ENCODE data around the gene LRCH1. TPM values are rescaled to one million over a fixed set of nuclear protein-coding genes. Genes with fewer than 3 reads are reported as not detected.
A peak's percentile ranks its signal among the peaks of the same experiment; 100 is the strongest.

LRCH1 gene
- total and polyA plus RNA-seq, 2 experiments from 2014 or later: 6.0 to 14.6 TPM

DNA sequence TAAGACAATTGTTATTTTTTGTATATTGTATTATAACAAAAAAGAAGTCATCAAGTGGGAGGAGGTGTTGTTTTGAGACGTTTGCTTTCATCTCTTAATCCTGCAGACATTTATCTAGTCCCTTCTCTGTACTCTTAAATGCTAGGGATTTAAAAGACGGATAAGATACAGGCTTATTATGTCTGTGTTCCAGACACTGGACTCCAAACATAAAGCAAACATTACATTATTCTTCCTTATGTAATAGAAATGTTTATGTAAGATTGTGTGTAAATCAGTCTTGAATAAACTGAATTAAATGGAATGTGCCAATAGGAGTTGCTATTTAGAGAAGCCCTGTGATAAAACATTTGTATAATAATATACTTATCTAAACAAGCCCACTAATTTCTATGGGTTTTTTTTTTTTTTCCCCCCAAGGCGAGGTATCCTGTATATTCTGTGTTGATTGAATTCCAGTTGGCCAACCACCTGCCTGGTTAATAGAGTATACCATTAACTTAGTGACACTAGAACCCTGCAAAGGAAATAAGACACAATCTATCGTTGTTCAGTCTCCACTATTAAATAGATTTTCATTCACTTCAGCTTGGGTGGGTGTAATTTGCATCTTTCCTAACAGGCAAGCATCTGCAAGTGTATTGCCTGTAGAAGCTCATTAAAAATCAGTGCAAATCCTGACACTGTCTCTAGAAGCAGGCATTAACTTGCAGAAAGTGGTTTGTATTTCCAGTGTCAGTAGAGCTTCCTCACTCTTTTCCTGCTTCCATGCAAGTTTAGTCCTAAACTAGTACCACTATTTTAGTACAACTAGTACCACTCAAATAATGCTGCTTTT is 69.0 kb downstream of the LRCH1 start:
- Histone ChIP-seq H3K9me3 (ENCODE audit: low read depth) (no peaks in the 10 kb centered on the region), H3K27me3 (no peaks in the 10 kb centered on the region), H3K4me1 (ENCODE audit: low read depth) (peaks cover 25% of the 10 kb centered on the region), H3K27ac (no peak overlapping the region), H3K36me3 (no peaks in the 10 kb centered on the region), H3K4me3 (no peak overlapping the region)
- TF ChIP-seq, protein P1, sequence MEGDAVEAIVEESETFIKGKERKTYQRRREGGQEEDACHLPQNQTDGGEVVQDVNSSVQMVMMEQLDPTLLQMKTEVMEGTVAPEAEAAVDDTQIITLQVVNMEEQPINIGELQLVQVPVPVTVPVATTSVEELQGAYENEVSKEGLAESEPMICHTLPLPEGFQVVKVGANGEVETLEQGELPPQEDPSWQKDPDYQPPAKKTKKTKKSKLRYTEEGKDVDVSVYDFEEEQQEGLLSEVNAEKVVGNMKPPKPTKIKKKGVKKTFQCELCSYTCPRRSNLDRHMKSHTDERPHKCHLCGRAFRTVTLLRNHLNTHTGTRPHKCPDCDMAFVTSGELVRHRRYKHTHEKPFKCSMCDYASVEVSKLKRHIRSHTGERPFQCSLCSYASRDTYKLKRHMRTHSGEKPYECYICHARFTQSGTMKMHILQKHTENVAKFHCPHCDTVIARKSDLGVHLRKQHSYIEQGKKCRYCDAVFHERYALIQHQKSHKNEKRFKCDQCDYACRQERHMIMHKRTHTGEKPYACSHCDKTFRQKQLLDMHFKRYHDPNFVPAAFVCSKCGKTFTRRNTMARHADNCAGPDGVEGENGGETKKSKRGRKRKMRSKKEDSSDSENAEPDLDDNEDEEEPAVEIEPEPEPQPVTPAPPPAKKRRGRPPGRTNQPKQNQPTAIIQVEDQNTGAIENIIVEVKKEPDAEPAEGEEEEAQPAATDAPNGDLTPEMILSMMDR (IDR thresholded peaks at IDR 0.05; ENCODE audit: low read depth, low read length): no peak
- DNase-seq (ENCODE audit: low read depth in 1 of 2, low spot score in 1 of 2): no peak

DNA sequence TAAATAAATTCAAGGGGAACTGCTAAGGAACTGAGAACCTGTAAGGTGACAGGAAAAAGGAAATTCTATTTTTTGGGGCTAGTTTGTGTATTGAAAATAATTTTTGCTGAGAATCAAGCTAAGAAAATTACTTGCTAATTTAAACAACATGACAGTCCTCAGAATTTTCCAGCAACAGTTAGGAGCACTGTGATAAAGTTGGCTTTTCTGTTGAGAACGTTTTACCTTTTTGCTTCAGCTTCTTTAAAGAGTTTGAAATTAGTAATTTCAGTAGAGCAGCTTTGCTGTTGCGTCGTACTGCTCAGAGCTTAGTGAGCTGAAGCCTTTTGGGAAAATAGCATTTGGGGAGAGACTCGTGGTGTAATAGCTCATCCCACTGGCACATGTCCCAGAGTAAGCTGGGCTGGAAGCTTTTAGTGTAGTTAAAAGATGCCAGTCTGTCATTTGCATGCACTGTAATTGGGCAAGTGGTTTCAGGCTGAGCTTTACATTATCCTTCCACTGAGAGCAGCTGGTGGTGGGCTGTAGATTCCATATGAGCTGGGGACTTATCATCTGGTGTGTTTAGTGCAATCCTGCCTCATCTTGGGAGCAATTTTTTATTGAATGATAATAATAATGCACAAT is 69.8 kb downstream of the LRCH1 start:
- H3K27ac ChIP-seq: no peak overlapping the region
- peaks cover 18% of the 10 kb centered on the region for H3K4me1 ChIP-seq (ENCODE audit: low read depth)
- no peaks in the 10 kb centered on the region for H3K9me3 ChIP-seq (ENCODE audit: low read depth)
- no peaks in the 10 kb centered on the region for H3K27me3 ChIP-seq
- no peaks in the 10 kb centered on the region for H3K36me3 ChIP-seq
- DNase-seq (ENCODE audit: low read depth in 1 of 2, low spot score in 1 of 2): peak in 1 of 2 donors; percentile 87
- no peak overlapping the region for H3K4me3 ChIP-seq
- TF ChIP-seq, protein P1 (IDR thresholded peaks at IDR 0.05; ENCODE audit: low read depth, low read length): no peak

DNA sequence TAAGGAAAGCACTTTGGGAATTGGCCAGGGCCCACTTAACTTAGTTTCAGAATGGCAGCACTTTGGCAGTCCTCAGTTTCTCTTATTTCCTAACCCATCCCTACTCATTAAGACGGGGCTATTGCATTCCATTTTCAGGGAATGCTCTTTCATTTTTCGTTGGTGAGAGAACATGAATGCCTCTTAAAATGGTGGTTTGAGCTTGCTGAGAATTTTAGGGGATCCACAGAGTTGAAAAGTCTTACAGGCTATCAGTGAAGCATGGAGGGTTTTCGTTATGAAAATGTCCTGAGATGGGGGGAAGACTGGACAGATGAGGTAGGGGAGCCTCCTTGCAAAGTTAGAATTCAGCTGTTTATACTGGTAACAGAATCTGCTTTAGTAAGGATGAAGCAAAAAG is 71.4 kb downstream of the LRCH1 start:
- H3K27me3 ChIP-seq: no peaks in the 10 kb centered on the region
- H3K4me1 ChIP-seq (ENCODE audit: low read depth): peaks cover 24% of the 10 kb centered on the region
- DNase-seq (ENCODE audit: low read depth in 1 of 2, low spot score in 1 of 2): no peak
- no peaks in the 10 kb centered on the region for H3K36me3 ChIP-seq
- no peak overlapping the region for H3K27ac ChIP-seq
- H3K9me3 ChIP-seq (ENCODE audit: low read depth): no peaks in the 10 kb centered on the region
- H3K4me3 ChIP-seq: no peak overlapping the region
- TF ChIP-seq, protein P1 (IDR thresholded peaks at IDR 0.05; ENCODE audit: low read depth, low read length): no peak

DNA sequence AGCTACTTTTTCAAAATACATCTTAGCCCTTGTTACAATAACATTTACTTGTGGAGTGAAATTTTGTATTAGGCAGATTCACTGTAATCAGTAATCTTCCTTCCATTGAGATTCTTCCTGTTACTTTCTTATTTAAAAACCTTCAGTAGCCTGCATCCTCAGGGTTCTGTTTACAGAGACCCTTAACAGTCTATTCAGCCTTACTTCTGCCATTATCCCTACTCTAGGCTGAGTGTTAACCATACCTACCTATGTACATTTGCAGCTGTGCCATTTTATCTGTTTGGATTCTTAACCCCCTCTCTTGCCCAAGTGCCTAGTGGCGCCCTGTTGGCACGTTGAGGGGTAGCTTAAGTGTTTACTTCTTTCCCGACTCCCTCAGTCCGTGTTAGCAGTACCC is 71.9 kb downstream of the LRCH1 start:
- Histone ChIP-seq H3K4me3 (no peak overlapping the region), H3K27ac (no peak overlapping the region), H3K4me1 (ENCODE audit: low read depth) (peaks cover 27% of the 10 kb centered on the region), H3K9me3 (ENCODE audit: low read depth) (no peaks in the 10 kb centered on the region), H3K27me3 (no peaks in the 10 kb centered on the region), H3K36me3 (no peaks in the 10 kb centered on the region)
- TF ChIP-seq, protein P1 (IDR thresholded peaks at IDR 0.05; ENCODE audit: low read depth, low read length): no peak
- no peak for DNase-seq (ENCODE audit: low read depth in 1 of 2, low spot score in 1 of 2)

DNA sequence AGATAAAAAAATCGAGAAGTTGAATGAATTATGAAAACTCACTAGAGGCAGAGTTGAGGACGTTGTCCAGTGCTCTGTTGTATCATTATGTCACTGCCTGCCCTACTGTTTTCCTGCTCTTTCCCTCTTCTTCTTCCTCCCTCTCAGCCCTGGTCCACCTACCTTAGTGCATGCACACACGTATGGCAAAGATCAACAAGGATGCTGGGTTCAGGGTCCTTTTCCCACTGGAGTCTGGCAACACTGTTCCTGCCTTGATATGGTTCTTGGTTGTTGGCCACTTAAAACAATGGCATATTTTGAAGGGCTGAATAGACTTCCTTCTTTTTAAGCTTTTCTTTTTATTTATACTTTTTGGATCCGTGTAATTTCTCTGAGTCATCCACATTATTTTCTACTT is 74.5 kb downstream of the LRCH1 start:
- no peaks in the 10 kb centered on the region for H3K36me3 ChIP-seq
- H3K27me3 ChIP-seq: no peaks in the 10 kb centered on the region
- DNase-seq (ENCODE audit: low read depth in 1 of 2, low spot score in 1 of 2): no peak
- no peak overlapping the region for H3K27ac ChIP-seq
- no peaks in the 10 kb centered on the region for H3K9me3 ChIP-seq (ENCODE audit: low read depth)
- no peak overlapping the region for H3K4me3 ChIP-seq
- TF ChIP-seq, protein P1 (IDR thresholded peaks at IDR 0.05; ENCODE audit: low read depth, low read length): no peak
- H3K4me1 ChIP-seq (ENCODE audit: low read depth): peaks cover 28% of the 10 kb centered on the region

Data from cardiac muscle cell (in vitro differentiated cells and primary cell).